NCI-H2029 (cell line): ENCODE results near the gene CSNK1D.

Source experiments
- DNase-seq: peaks from one replicate; lab custom pipeline; 2025; lab: John Stamatoyannopoulos, UW

CSNK1D gene

DNA sequence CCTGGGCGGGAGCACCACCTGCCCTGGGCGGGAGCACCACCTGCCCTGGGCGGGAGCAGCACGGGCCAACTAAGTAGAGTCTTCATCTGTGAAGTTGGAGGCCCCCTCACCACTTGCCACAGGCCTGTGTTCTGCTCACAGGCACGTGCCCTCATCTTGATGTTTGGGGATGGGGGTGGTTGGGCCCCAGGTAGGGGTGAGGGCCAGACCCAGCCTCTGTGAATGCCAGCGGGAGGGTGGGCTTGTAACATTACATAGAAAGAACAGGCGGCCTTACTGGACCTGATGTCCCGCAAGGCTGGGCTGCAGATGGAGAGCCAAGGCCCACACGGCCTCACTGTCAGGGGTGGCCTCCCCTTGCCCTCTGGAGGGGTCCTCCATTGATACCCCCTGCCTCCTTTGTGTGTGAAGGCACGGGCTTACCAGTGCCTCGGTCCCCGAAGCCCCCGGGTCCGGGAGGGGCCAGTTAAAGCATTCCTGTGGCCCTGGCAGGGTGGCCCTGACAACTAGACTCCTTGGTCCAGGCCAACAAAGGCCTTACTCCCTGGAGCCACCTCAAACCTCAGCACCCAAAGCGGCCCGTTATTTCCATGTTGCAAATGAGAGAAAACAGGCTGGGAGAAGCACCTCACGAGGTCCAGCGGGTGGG lies 45.7 kb downstream of the CSNK1D start:
- DNase-seq = no peak

DNA sequence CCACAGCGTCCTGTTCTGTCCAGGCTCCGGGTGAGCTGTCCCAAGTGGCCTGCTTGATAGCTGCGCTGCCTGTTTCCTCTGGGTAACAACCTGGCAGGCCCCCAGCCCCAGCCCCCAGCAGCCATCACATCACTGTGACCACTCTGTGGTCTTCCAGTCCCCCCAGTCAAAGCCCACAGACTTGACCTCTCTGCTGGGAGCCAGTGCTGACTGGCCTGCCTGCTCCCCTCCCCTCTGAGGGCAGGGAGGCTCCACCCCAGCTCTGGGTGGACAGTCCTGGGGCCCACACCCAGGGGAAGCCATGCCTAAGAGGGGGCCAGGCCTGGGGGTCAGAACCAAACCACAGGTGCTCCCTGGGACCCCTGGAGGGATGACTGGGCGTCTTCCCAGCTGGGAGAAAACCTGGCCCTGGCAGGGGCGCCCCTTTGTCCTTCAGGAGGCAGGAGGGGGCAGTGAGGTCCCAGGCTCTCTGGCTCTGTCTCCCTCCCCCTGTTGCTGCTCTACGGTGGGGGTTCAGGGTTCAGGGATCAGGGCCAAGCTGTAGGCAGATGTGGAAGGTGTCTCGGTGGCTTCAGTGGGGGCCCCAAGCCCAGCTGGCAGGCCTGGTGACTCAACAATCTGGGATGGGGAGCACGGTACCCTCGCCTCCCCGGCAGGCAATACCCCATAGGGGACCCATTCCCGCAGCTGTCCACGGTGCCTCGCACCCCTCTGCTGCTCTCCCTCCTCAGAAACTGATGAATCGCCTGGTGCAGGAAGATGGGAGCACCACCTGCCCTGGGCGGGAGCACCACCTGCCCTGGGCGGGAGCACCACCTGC lies 46.5 kb downstream of the CSNK1D start:
- DNase-seq = no peak

GRCh38 chr17:82226146-82226808 lies 47.2 kb downstream of the CSNK1D start:
- no peak for DNase-seq

GRCh38 chr17:82225368-82226029 lies 48.0 kb downstream of the CSNK1D start:
- no peak for DNase-seq

- no peak for DNase-seq
Measured at GRCh38 chr17:82224666-82225065, 48.8 kb downstream of the CSNK1D start.

- no peak for DNase-seq
Measured at GRCh38 chr17:82223517-82223916, 50.0 kb downstream of the CSNK1D start.

DNA sequence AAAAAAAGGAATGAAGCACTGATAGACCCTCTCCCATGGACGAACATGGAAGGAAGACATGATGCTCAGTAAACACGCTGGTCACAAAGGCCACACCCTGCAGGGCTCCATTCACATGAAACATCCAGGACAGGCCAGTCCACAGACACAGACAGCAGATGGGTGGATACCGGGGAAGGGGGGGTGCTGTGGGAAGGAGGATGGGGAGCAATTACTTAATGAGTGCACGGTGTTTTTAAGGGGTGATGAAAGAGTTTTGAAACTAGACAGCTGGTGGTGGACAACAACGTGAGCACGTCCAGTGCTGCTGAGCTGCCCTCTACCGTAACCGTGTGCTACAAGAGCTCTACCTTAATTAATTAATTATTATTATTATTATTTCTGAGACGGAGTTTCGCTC lies 50.7 kb downstream of the CSNK1D start:
- no peak for DNase-seq

- no peak for DNase-seq
Measured at GRCh38 chr17:82221341-82221902, 52.1 kb downstream of the CSNK1D start.

- no peak for DNase-seq
Measured at GRCh38 chr17:82219753-82220709, 53.5 kb downstream of the CSNK1D start.

GRCh38 chr17:82219083-82219482 lies 54.4 kb downstream of the CSNK1D start:
- DNase-seq = no peak

DNA sequence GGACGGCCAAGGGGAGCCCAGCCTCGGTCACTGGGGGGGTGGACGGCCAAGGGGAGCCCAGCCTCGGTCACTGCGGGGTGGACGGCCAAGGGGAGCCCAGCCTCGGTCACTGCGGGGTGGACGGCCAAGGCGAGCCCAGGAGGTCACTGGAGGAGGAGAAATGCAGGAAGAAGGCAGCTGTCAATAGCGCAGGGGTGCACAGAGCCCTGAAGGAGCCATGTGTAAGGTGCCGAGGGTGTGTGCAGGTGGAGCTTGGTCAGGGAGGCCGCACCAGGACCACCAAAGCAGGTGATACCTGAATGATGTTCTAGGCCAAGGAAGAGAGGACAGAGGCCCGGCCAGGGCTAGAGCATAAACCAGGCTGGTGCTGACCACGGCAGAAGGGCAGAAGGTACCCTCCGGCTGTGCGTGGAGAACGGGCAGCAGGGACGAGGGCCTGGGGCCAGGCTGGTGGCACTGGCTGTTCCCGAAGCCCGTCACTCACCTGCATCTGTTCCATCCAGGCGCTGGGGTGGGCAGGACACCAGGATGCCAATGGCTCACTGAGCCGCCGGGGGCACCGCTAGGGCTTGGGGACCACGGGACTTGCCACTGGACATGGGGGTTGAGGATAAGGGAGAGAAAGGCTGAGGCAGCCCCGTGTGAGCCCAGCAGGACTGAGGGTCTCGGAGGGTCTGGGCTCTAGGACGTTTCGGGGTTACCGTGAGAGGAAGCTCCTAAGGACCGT lies 55.0 kb downstream of the CSNK1D start:
- DNase-seq = no peak

DNA sequence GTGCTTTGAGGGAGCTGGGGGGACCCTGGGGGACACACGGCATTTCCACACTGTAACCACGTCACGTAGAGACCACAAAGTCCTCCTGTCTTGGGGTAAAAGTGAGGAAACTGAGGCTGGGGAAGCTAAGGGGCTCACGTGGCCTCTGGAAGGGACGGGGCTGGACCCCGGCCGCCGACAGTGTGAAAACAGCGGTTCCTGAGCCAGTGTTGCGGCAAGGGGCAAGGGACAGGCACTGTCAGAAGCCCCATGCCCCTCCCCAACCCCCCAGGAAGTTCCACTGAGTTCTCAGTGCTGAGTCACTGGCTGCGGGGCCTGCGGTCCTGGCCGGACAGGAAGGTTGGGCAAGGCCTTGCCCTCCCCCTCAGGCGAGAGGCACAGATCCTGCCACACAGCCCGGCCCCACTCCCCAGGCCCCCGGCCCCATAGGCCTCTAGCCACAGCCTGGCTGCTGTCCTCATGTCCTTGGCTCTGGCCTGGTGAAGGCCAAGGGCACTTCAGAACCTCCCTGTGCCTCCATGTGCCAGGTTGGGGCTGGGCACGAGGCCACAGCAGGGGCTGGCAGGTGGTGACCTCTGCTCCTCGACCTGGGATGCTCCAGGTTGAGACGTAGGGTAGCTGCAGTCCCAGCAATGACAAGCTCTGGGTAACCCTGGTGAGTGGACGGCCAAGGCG lies 55.8 kb downstream of the CSNK1D start:
- DNase-seq = no peak

DNA sequence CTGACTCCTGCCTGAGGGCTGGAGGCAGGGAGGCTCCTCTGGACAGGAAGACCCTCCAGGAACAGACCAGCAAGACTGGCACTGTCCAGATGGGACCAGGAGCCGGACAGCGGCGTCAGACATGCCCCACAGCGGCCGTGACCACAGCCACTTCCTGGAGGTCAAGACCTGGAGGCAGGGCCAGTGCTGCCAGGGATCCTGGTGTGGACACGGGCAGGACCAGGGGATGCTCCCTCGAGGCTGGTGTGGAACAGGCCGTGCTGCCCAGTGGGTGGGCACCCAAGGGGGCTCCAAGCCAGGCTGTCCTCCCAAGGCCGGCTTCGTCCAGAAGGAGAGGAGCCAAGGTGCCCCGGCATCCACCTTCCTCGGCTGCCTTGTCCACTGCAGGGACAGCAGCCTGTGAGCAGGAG lies 56.4 kb downstream of the CSNK1D start:
- no peak for DNase-seq

DNA sequence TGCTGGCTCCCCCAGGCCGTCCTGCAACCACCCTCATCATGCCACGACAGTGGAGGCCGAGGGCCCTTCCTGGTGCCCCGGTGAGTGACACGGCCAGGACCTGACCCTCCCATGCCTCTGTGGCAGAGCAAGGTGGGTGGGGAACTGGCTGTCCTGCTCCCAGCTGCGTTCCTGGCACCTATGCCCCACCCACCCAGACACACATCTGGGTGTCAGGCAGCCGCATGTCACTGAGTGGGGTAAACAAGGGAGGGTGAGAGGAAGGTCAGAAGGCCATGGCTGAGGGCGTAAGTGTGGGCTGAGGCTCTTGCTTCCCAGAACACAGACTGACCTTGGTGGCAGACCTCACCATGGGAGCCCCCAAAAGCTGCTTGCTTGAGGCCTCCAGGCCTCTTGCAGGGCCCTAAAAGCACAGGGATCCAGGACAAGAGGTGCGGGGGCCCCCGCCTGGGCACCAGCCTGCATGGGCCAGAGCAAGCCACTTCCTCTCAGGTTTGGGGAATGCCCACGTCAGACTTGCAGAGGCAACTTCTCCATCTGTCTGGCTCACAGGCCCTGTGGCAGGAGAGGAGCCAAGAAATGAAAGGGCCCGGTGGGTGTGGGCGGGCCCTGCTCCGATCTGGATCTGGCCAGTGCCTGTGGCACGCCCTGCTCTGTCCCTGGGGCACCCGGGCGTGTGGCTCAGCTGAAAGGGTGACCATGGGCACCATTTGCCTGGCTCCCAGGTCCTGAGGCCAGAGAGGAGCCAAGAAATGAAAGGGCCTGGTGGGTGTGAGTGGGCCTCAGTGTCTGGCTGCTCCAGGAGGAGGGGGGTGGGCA lies 57.0 kb downstream of the CSNK1D start:
- no peak for DNase-seq

GRCh38 chr17:82215972-82216300 lies 57.6 kb downstream of the CSNK1D start:
- no peak for DNase-seq

DNA sequence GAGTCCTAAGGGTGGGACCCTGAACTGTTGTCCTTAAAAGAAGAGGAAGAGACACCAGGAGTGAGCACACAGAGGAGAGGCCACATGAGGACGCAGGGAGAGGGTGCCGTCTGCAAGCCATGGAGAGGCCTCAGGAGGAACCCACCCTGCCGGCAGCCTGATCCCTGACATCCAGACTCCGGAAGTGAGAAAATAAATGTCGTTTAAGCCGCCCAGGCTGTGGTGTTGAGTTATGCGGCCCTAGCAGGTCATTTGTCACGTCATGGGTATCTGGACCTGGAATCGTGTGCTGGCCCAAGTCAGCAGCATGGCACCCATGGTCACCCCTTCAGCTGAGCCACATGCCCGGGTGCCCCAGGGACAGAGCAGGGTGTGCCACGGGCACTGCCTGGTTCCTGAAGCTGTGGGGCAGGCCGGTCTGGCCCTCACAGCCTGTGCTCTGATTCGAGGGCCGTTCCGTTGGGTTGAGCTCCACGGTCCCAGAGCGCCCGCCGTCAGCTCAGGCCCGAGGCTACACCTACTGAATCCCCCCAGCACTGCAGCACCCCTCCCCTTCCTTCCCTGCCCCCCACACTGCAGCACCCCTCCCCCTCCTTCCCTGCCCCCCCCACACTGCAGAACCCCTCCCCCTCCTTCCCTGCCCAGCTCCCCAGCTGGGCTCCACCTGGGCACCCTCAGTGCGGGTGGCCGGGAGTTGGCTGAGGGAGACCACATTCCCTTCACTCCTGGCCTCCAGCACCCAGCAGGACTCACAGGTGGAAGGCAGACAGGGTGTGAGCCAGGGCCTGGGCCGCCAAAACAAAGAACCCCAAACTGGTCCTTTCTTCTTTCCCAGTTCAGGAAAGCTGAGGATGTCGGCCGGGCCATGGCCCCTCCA lies 58.2 kb downstream of the CSNK1D start:
- no peak for DNase-seq

DNA sequence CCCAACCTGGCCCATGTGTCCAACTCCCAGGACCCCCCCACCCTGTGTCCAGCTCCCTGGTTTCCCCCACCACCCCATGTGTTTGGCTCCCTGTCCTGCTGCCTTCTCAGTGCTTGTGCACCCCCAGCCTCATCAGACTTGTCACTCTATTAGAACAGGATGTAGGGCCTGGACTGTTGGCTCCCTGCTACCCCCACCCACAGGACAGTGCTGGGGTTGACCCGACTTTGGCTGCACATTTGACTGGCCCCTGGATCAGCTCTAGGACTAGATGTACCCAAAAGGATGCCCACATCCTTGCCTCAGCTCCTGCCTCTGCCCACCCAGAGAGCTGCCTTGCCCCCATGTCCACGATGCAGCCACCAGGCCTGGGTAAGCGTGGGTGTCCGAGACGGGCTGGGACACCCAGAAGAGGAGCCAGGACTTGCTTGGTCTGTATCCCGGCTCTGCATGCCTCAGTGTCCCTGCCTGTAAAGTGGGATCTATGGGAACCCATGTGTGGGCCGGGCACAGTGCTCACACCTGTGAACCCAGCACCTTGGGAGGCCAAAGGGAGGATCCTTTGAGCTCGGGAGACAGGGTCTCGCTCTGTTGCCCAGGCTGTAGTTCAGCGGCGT lies 59.4 kb downstream of the CSNK1D start:
- DNase-seq = no peak
